HG02610 (cell line): Measurements from ENCODE around the gene NCAPD3.
"Not testable (repeated sequence)": the region's sequence is repeated elsewhere in the genome, so short reads cannot be mapped to it uniquely, and the experiment has no call there.

Experiments
- ATAC-seq: cut with Tn5 transposase; IDR thresholded peaks from one replicate; pipeline ENCODE4 v1.9.1; 2021; ENCODE audit warnings: mild to moderate bottlenecking, moderate library complexity; ENCODE audit not compliant: unreplicated experiment

NCAPD3 gene

GRCh38 chr11:134139873-134140331 is 83.9 kb downstream of the NCAPD3 start:
- ATAC-seq = no peak

GRCh38 chr11:134139303-134139872 is 84.4 kb downstream of the NCAPD3 start:
- no peak for ATAC-seq

DNA sequence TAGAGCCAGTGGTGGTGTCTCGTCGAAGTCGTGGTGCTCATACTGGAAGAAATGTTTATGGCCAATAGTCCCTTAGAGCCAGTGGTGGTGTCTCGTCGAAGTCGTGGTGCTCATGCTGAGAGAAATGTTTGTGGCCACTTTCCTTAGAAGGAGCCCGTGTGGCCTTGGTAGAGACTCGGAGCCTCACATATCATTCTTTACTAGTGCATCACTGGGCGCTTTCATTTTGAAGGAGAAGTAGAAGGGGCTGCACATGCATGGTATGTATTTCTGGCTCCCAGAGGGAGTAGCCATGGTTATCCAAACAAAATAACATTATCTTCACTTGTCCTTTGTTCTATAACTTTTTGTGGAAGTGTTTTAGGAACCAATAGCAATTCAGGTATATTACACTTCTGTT is 85.4 kb downstream of the NCAPD3 start:
- ATAC-seq = no peak

- no peak for ATAC-seq
These were observed 89.6 kb downstream of the NCAPD3 start for GRCh38 chr11:134134167-134134566.

- ATAC-seq = no peak
These were observed 91.0 kb downstream of the NCAPD3 start for GRCh38 chr11:134132808-134133207.

DNA sequence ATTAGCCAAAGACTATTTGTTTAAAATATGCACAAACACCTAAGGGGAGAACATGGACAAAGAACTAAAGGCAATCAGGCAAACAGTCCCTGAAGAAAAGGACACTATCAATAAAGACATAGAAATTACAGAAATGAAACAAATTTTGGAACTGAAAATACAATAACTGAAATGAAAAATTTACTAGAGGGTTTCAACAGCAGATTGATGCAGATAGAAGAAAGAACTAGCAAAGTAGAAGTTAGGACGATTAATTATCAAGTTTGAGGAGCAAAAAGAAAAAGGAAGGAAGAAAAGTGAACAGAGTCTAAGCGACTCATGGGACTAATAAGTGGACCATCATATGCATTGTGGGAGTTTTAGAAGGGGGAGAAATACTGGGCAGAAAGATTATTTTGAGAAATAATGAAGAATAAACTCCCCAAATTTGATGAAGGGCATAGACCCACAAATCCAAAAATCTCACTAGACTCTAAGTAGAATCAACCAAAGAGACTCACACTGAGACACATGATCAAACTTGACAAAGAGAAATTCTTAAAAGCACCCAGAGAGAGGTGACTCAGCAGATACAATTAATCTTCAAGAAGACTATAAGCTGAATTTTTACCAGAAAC is 92.0 kb downstream of the NCAPD3 start:
- no peak for ATAC-seq

DNA sequence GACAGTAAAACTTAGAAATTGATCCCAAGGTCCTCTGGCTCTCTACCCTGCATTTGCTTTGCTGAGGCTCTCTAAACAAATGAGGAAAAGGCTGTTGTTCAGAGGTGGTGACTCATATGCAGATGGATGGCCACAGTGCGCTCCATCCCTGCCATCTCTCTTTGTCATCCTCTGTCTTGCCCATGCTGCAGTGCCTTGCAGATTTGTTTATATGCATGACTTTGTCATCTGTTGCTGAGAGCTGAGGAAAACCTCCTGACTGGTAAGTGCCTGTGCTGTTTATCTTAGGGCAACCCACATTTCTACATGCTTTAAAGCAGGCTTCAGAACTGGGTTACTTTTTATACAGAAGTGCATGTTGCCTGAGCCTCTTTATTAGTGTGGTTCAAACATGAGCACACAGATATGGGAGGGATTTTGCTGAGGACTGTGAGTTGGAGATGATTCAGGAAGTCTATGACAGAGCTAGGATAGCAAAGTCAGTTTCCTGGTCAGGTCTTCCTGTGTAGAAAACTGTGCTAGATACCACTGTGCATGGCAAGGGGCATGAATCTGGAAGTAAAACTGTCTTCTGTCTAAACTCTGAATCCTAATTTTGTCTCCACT is 97.4 kb downstream of the NCAPD3 start:
- no peak for ATAC-seq

DNA sequence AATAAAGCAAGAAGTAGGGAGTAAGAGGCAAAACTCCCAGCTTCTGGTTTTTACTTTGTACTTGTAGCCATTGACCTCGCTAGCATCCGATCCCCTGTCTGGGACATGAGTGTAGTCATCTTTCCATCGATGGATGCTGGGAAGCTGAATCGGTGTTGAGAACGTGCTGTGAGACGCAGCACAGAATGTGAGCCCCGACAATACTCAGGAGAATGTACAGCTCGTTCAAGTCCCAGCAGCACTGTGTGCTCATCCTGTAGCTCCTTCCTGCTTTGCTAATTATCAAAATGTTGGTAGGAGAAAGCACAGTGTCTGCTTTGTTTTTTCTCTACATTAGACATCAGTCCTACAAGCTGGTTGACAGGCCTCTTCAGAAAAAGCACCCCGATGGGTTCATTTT is 98.3 kb downstream of the NCAPD3 start:
- no peak for ATAC-seq

GRCh38 chr11:134124660-134125451 is 98.9 kb downstream of the NCAPD3 start:
- ATAC-seq = no peak

DNA sequence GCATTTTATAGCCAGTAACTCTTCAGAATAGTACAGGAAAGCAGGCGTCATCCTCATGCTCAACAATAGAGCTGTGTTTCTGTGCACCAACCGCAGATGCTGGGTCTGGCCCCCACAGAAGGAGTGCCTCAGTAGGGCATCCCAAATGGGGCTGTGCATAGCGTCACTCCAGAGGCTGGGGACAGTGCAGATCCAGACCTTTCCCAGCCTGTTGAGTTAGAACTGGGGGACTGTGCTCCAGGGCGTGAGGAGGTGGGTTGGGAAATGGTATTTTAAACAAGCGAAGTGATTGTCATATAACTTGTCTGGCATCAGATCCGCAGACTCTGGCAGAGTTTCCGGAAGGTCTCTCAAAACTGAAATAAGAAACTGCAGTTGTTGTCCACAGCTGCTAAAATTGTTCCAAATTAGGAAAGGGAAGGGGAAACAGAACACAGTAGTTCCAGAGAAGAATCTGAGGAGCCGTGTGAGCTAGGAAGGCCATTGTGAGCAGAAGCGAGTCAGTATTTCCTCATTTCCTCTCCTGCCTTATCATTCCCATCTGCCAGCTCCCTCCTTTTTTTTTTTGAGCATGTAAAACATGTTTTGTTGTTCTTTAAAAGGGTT is 102.7 kb downstream of the NCAPD3 start:
- ATAC-seq = no peak

DNA sequence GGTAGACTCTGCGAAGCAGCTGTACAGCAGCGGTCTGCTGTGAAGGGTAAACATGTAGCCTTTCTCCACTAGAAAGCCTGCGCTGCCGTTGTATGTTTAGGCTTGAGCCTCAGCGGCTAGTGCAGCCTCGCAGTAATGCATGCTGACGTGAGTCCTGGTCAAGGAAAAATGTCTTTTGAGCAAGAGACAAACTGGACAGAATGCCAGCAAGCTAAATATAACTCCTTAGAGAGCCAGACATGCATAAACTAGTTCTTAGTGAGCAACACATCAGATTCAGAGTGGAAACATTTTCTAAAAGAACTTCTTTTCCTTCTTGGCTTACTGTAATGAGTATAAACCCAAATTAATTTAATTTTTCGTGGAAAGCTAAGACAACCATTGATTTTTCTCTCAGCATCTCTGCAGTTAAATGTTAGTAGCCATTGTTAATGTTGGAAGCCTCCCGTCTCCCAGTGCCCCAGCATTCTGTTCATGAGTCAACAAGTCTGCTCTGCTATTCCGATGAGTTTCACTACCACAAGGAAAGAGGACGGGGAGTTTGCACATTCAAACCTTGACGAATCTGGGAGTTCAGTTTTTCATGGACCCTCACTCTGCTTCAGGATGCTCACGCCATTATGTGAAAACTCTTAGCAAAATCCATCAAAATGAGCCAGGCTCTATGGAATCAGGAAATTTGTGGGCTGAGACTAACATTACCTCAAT is 103.5 kb downstream of the NCAPD3 start:
- no peak for ATAC-seq

- no peak for ATAC-seq
These were observed 104.7 kb downstream of the NCAPD3 start for GRCh38 chr11:134119094-134119493.

GRCh38 chr11:134118006-134118405 is 105.8 kb downstream of the NCAPD3 start:
- no peak for ATAC-seq

- ATAC-seq = no peak
These were observed 107.6 kb downstream of the NCAPD3 start for GRCh38 chr11:134116210-134116609.

- ATAC-seq = not testable (repeated sequence)
These were observed 110.0 kb downstream of the NCAPD3 start for GRCh38 chr11:134113787-134114186.

- no peak for ATAC-seq
These were observed 113.4 kb downstream of the NCAPD3 start for GRCh38 chr11:134110252-134110815.
